Measurements from ENCODE around the gene PRKN. TPM values are rescaled to one million over a fixed set of nuclear protein-coding genes. Genes with fewer than 3 reads are reported as not detected.
A peak's percentile ranks its signal among the peaks of the same experiment; 100 is the strongest.

The PRKN gene
- total RNA-seq, 2 donors from 2014 or later = 6.7 to 8.2 TPM

DNA sequence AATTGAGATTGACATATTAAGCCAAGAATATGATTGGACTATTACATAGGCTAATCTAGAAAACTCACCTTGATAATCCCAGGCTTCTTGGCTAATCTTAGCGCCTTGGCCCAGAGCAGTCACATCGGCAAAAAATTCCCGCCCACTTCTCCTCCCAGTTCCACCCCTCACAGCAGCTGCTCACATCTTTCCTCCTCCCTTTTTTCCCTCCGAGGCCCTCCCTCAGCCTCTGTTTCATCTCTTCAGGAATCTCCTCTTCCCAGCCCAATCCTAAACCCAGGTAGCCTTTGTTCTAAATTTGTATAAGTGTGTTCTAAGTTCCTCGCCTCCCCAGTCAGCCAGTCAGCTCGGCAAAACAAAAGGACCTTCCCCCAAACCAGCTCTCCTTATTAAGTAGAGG, 184.3 kb downstream of the PRKN start:
- H3K27ac ChIP-seq = no peak overlapping the region
- WGBS, 2 donors = 81 to 89% methylated on average over 6 of the region's 6 CpGs
- no peaks in the 10 kb centered on the region for H3K9me3 ChIP-seq
- TF ChIP-seq, protein P1, sequence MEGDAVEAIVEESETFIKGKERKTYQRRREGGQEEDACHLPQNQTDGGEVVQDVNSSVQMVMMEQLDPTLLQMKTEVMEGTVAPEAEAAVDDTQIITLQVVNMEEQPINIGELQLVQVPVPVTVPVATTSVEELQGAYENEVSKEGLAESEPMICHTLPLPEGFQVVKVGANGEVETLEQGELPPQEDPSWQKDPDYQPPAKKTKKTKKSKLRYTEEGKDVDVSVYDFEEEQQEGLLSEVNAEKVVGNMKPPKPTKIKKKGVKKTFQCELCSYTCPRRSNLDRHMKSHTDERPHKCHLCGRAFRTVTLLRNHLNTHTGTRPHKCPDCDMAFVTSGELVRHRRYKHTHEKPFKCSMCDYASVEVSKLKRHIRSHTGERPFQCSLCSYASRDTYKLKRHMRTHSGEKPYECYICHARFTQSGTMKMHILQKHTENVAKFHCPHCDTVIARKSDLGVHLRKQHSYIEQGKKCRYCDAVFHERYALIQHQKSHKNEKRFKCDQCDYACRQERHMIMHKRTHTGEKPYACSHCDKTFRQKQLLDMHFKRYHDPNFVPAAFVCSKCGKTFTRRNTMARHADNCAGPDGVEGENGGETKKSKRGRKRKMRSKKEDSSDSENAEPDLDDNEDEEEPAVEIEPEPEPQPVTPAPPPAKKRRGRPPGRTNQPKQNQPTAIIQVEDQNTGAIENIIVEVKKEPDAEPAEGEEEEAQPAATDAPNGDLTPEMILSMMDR (IDR thresholded peaks at IDR 0.05) = no peak
- no peak for TF ChIP-seq POLR2A (IDR thresholded peaks at IDR 0.05)
- ATAC-seq (no peak), DNase-seq (no peak)
- no peaks in the 10 kb centered on the region for H3K36me3 ChIP-seq (replicated peaks in 1 of 2; ENCODE audit: insufficient read depth in 1 of 2, low read depth in 2 of 2)
- intact Hi-C loops (cut with DNase I) = no loop called here
- no peaks in the 10 kb centered on the region for H3K27me3 ChIP-seq
- no peak overlapping the region for H3K4me3 ChIP-seq
- peaks cover 4% of the 10 kb centered on the region for H3K4me1 ChIP-seq

DNA sequence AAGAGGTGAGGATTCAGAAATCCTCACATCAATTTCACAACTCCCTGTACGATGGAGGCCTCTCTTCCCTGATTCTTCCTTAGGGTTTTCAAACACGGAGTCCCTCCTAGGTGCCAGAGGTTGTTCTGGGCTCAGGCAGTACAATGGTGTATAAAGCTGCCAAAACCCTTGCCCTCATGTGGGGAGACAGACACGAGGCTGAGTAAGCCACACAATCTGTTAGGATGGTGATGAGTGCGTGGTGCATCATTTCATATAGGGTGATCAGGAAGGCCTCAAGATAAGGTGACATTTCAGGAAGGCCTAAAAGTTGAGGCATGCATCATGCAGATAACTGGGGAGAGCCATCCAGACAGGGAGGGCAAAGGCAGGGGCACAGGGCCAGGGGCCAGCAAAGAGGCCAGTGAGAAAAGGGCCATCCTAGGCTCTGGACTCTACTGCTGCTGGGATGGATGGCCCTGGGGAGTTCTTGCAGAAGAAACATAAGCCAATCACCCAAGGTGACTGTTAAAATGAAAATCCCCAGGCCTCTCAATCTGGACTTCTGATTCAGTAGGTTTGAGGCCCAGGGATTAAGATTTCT, 186.5 kb downstream of the PRKN start:
- TF ChIP-seq POLR2A (IDR thresholded peaks at IDR 0.05) = no peak
- TF ChIP-seq, protein P1 (IDR thresholded peaks at IDR 0.05) = no peak
- H3K27ac ChIP-seq = no peak overlapping the region
- 85 to 92% methylated on average over 4 of the region's 4 CpGs for WGBS, 2 donors
- intact Hi-C loops (cut with DNase I) = no loop called here
- H3K4me1 ChIP-seq = no peaks in the 10 kb centered on the region
- no peak overlapping the region for H3K4me3 ChIP-seq
- DNase-seq = no peak
- no peaks in the 10 kb centered on the region for H3K27me3 ChIP-seq
- H3K9me3 ChIP-seq = no peaks in the 10 kb centered on the region
- ATAC-seq = no peak
- no peaks in the 10 kb centered on the region for H3K36me3 ChIP-seq (replicated peaks in 1 of 2; ENCODE audit: insufficient read depth in 1 of 2, low read depth in 2 of 2)

DNA sequence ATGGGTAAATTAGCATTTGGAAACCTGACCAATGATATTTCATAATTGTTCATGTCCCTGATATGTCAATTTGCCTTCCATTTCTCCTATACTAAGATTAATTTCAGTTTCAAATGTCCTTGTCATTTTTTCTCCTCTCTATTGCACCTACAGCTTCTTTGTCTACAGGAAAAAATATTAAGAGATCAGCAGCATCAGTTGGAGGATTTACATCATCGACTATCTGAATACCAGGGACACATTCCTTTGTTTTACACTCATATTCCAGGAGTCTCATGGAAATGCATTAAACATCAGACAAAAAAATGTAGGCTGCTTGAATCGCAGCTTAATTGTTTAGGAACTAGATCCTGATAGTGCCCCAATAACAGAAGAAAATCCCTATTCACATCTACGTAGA, 188.2 kb downstream of the PRKN start:
- Histone ChIP-seq H3K27ac (no peak overlapping the region), H3K4me3 (no peak overlapping the region), H3K9me3 (no peaks in the 10 kb centered on the region), H3K27me3 (no peaks in the 10 kb centered on the region), H3K36me3 (replicated peaks in 1 of 2; ENCODE audit: insufficient read depth in 1 of 2, low read depth in 2 of 2) (no peaks in the 10 kb centered on the region), H3K4me1 (no peaks in the 10 kb centered on the region)
- 84 to 90% methylated on average over 3 of the region's 3 CpGs for WGBS, 2 donors
- DNase-seq = no peak
- no peak for ATAC-seq
- intact Hi-C loops (cut with DNase I) = no loop called here
- TF ChIP-seq POLR2A (IDR thresholded peaks at IDR 0.05) = no peak
- TF ChIP-seq, protein P1 (IDR thresholded peaks at IDR 0.05) = no peak

DNA sequence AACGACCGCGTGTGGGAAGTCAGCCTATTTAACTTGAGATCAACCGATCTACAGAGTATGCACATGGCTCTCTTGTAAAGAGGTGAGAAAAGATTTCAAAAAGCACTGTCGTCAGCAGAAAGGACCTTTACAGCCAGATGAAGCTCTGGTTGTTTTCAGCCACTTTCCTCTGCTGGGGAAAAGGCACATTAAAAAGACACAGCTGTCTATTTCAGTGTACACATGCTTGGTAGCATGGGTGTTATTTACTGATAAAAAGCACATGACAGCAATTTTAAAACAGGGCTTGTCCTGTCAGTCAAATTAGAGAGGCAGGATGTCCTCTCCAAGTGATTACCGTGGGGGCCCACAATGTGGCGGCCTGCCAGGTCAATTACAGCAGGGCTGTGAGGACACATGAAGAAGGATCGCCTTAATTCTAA, 188.9 kb downstream of the PRKN start:
- no peaks in the 10 kb centered on the region for H3K27me3 ChIP-seq
- intact Hi-C loops (cut with DNase I) = no loop called here
- no peaks in the 10 kb centered on the region for H3K4me1 ChIP-seq
- no peak for TF ChIP-seq POLR2A (IDR thresholded peaks at IDR 0.05)
- TF ChIP-seq, protein P1 (IDR thresholded peaks at IDR 0.05) = no peak
- WGBS, 2 donors = 69 to 70% methylated on average over 8 of the region's 8 CpGs
- no peaks in the 10 kb centered on the region for H3K36me3 ChIP-seq (replicated peaks in 1 of 2; ENCODE audit: insufficient read depth in 1 of 2, low read depth in 2 of 2)
- H3K9me3 ChIP-seq = no peaks in the 10 kb centered on the region
- DNase-seq (peak in 1 of 4 donors; percentile 26), ATAC-seq (no peak)
- H3K27ac ChIP-seq = no peak overlapping the region
- no peak overlapping the region for H3K4me3 ChIP-seq

DNA sequence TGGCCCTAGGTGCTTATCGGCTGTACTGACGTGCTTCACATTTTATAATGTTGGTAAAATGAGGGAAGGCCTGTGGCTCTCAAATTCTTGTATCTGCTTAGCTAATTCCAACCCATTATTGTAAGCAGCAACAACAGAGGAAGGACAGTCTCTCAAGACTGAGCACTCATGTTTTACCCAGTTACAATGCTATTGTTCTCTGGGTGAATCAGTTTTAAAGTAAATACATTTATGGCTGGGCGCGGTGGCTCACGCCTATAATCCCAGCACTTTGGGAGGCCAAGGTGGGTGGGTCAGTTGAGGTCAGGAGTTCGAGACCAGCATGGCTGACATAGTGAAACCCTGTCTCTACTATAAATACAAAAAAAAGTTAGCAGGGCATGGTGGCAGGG, 194.6 kb downstream of the PRKN start:
- ATAC-seq = no peak
- 90 to 91% methylated on average over 6 of the region's 6 CpGs for WGBS, 2 donors

More for the DNA sequence above, 194.6 kb downstream of the PRKN start:
- Histone ChIP-seq H3K27me3 (no peaks in the 10 kb centered on the region), H3K36me3 (replicated peaks in 1 of 2; ENCODE audit: insufficient read depth in 1 of 2, low read depth in 2 of 2) (no peaks in the 10 kb centered on the region), H3K4me1 (no peaks in the 10 kb centered on the region), H3K9me3 (no peaks in the 10 kb centered on the region), H3K4me3 (no peak overlapping the region), H3K27ac (no peak overlapping the region)
- no peak for DNase-seq
- TF ChIP-seq, protein P1 (IDR thresholded peaks at IDR 0.05) = no peak
- TF ChIP-seq POLR2A (IDR thresholded peaks at IDR 0.05) = no peak
- intact Hi-C loops (cut with DNase I) = no loop called here
